ENCODE data around the gene CAVIN3. TPM values are rescaled to one million over a fixed set of nuclear protein-coding genes. Genes with fewer than 3 reads are reported as not detected.
"Not testable (repeated sequence)": the region's sequence is repeated elsewhere in the genome, so short reads cannot be mapped to it uniquely, and the experiment has no call there.

The CAVIN3 gene
- total RNA-seq, 1 donor from 2014 or later: 56.0 TPM

GRCh38 chr11:6326303-6326702 is 6.0 kb upstream of the CAVIN3 start:
- no peak for DNase-seq (ENCODE audit: low spot score)

DNA sequence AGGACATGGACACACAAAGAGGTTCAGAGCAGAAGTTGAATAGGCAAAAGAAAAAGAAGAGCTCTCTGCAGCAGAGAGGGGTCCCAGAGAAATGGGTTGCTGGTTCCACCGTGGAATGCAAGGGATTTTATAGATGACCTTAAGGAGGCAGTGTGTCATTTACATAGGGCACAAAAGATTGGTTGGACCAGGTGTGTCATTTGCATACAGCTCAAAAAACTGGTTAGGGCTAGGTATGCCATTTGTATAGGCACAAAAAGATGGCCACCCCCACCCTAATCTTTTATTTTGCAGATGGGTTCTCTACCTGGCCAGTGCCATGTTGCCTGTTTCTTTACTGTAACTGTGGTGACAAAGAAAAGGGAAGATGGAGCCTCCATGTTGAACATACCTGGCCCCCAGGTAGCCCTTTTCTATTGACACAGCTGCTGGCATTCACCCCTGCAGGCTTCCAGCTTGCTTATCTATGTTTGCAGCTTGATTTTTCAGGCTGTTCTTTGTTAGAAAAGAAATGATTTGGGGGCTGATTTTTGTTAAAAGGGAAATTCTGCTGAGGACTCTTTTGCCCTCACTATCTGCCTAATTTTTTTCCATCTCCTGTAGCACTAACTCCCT is 3.1 kb upstream of the CAVIN3 start:
- no peak for DNase-seq (ENCODE audit: low spot score)

GRCh38 chr11:6321961-6322362 is 1.7 kb upstream of the CAVIN3 start:
- DNase-seq (ENCODE audit: low spot score): no peak

- DNase-seq (ENCODE audit: low spot score): no peak
These were observed 1.1 kb upstream of the CAVIN3 start for GRCh38 chr11:6321356-6321755.

DNA sequence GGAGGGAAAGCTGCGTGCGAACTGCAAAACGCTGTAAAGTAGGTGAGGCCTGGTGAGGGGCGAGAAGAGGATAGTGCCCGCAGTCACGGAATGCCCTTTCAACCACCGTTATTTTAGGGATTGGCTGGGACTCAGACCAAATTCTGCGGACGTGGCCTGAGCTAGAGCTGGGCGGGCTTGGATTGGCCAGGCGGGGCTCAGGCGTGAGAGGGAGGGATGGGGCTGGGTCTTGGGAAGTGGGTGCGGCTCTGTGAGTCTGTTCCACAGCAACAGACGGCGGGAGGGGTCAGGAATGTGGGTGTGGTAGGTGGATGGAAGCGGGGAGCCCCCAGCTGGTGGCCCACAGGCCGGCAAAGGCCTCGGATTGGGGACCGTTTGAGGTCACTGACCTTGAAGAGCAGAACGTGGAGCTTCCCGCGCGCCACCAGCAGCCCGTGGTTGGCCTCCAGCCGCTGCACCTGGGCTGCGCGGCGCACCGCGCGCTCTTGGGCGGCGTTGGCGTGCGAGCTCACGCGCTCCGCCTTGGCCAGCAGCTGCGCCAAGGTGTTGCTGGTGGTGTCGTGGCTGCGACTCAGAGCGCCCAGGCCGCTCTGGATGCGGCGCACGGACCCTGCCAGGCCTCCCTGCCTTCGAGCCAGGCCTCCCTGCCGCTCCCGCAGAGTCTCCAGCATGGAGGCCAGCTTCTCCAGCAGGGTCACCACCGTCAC is 444 bp downstream of the CAVIN3 start:
- peak; percentile 93 for DNase-seq (ENCODE audit: low spot score)

- DNase-seq (ENCODE audit: low spot score): no peak
These were observed 1.1 kb downstream of the CAVIN3 start for GRCh38 chr11:6319001-6319703.

DNA sequence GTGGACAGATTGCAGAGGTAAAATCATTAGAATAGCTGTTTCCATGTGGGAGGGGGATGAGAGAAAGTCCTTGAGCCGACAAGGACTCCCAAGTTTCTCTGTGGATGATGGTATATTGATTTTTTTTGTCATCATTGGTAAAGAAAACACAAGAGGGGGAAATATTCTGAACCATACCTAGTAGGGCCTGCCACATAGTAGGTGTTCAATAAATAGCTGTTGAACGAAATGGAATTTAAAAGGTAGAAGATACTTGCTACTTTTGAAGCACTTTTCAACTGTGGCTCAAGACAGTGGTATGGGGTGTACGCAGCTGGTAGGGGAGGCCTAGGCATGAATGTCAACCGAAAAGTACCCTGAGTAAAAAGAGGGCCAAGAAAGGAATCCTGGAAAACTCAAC is 2.1 kb downstream of the CAVIN3 start:
- no peak for DNase-seq (ENCODE audit: low spot score)

- no peak for DNase-seq (ENCODE audit: low spot score)
These were observed 4.4 kb downstream of the CAVIN3 start for GRCh38 chr11:6315811-6316425.

- DNase-seq (ENCODE audit: low spot score): no peak
These were observed 8.2 kb downstream of the CAVIN3 start for GRCh38 chr11:6312106-6312505.

DNA sequence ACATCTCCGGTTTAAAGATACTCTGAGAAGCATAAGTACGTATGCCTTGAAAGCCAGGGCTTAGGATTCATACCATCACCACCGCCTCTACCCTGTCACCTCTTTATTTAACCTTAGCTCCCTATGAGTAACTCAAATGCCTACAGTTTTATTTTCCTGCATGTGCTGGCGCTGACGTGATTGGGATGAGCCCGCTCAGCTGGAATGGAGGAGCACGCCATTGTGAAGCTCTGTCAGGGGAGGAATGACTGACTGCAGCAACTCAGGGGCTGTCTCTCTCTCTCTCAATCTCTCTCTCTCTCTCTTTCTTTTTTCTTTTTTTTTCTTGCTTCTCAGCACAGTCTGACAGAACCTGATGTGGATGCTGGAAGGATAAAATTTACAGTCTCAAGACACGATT is 12.4 kb downstream of the CAVIN3 start:
- no peak for DNase-seq (ENCODE audit: low spot score)

DNA sequence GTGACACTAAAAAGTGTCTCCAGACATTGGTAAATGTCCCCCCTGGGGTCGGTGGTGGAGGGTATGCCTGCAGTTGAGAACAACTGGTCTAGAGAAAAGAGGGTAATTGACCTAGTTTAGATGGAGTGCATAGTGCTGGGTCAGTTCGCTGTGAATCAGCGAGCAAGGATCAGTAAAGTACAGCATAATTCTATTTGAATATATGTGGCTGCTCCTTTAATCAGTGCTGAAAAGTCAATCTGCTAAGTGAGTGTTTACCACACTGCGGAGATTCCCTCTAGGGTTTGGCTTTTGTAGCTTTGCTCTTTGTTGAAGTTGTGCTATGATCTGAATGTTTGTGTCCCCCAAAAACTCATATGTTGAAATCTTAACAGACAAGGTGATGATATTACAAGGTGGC is 15.0 kb downstream of the CAVIN3 start:
- DNase-seq (ENCODE audit: low spot score): no peak

DNA sequence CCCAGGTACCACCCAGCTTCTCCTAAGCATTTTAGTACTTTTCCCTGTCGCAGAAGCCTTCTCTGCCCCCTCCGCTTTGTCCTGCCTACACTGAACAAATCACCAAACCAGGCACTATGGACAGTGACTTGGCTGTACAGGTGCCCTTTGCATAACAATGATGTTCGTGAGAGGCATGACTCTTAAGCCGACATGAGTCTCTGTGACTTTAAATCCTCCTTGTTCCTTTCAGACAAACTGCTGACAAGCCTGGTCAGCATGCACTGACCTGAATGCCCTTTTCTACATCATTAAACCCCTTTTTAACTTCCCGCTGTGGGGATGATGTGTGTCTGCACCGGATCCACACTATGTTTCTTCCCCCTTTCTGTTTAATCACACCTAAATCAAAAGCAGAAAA is 16.6 kb downstream of the CAVIN3 start:
- no peak for DNase-seq (ENCODE audit: low spot score)

DNA sequence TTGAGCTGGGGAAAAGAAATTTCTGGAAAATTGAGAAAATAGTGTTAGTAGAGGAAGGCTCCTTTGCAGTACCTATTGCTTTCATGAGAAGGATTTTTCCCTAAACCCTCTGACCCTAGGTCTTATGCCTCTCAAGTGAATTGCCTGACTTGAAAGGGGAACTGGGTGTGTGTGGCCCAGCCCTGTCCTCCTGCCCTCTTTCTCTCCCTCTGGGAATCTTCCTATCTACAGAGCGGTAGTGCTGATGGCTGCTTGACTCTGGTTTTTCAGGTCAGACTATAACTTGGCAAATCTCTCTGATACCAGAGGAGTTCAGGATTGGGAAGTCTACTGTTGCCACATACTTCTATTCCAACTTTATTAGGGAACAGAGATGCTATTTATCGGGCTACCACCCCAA is 19.2 kb downstream of the CAVIN3 start:
- no peak for DNase-seq (ENCODE audit: low spot score)

DNA sequence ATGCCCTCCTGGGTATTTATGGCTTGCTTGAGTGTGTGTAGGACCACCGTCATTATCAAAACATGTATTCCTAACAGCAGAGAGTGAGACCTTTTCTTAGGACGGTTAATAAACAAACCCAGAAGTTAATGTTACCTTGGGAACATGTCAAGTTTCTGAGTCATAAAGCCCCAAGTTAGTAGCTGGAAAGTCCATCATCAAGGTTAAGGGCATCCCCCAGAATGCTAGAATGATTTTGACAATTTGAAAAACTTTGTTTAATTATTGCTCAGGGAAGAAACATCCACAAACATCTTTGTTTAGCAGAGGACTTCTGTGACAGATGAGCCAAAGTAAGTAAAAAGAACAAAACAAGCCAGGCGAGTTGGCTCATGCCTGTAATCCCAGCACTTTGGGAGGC is 20.0 kb downstream of the CAVIN3 start:
- no peak for DNase-seq (ENCODE audit: low spot score)

DNA sequence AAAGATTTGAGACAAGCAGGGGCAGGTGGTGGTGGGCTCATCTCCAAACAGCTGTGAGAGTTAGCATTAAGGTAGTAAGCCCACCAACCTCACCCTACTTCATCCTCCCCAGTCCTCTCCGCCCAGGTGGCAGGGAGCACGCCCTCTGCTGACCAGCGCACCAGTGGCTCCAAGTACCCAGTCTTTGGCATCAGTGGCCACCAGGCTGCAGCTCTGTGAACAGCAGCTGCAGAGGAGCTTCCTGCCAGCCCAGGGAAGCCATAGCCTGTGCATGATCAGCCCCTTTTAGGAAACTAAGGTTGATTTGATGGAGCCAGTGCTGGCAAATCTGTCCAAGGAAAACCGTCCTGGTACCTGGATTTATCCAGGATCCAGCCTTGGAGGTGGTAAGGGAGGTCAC is 21.7 kb downstream of the CAVIN3 start:
- no peak for DNase-seq (ENCODE audit: low spot score)

DNA sequence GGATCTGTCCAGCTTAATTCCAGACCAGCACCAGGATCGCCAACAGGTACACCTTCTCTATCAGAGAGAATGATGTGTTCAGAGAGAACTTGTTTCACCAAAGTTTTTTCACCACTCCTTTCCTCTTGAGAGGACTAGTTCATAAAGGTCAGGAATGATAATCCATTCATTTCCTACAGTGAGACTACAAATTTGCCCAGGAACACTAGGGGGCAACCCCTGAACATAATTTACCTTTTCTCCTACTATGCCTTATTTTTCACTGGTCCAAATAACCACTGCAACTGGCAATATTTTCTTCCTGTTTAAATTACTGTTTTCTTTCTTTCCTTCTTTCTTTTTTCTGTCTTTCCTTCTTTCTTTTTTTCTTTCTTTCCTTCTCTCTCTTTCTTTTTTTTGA is 22.5 kb downstream of the CAVIN3 start:
- DNase-seq (ENCODE audit: low spot score): no peak

DNA sequence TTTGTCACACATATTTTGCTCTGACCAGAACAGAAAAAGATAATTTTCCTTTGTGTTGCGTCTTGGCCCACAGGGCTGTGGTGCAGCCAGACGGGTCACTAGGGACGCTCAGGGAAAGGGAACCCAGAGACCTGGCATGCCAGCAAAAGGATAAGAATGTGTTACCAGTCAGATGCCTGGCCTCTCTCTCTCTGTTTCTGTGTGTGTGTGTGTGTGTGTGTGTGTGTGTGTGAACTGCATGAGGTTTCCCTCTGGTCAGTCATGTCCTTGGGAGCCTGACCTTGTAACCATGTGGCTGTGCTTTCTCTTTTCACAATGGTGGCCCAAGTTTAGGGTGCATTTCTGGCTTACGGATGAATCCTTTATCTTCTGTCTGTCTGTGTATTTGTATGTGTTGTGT is 35.3 kb downstream of the CAVIN3 start:
- no peak for DNase-seq (ENCODE audit: low spot score)

GRCh38 chr11:6284250-6284649 is 36.1 kb downstream of the CAVIN3 start:
- DNase-seq (ENCODE audit: low spot score): no peak

DNA sequence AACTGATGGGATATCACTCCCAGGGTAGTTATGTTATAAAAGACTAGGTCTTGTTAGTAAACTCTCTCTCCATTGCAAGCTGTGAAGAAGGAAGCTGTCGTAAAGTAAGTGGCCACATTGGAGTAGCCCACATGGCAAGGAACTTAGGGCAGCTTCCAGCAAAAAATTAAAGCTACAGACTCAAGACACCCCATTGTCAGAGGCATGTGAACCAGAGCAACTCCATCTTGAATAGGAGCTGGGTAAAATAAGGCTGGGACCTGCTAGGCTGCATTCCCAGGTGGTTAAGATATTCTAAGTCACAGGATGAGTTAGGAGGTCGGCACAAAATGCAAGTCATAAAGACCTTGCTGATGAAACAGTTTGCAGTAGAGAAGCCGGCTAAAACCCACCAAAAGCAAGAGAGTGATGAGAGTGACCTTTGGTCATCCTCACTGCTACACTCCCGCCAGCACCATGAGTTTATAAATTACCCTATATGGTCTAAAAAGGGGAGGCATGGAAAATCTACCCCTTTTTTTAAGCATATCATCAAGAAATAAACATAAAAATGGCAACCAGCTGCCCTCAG is 36.8 kb downstream of the CAVIN3 start:
- DNase-seq (ENCODE audit: low spot score): no peak

GRCh38 chr11:6280809-6281208 is 39.5 kb downstream of the CAVIN3 start:
- not testable (repeated sequence) for DNase-seq (ENCODE audit: low spot score)

- DNase-seq (ENCODE audit: low spot score): no peak
These were observed 47.1 kb downstream of the CAVIN3 start for GRCh38 chr11:6273188-6273587.

GRCh38 chr11:6271598-6271997 is 48.7 kb downstream of the CAVIN3 start:
- no peak for DNase-seq (ENCODE audit: low spot score)

All from mesenteric fat pad (tissue), 1 donor.